SK-N-SH (cell line): Measurements from ENCODE around the gene ZC3H4. TPM values are rescaled to one million over a fixed set of nuclear protein-coding genes. Genes with fewer than 3 reads are reported as not detected.

ENCODE experiments used
- CTCF ChIA-PET: fragments of 300-600, 350-600 bp; formaldehyde crosslinking; extraction: SDS; loops from one replicate; lab custom pipeline; 2021; lab: Yijun Ruan, JAX
- POLR2A ChIA-PET: fragments of 350-600 bp; sonication (Branson Sonifier 250); formaldehyde crosslinking; extraction: SDS; loops from one replicate; lab custom pipeline; 2020; ENCODE audit warnings: antibody characterized with exemption, inconsistent platforms; lab: Yijun Ruan, JAX
- DNase-seq: peaks from one replicate; pipeline ENCODE4 v3.0.0; 2012
- H2AFZ ChIP-seq: fragments of 200-600 bp; sonication (generic); 2 replicates; pipeline ENCODE4 v1.8.1; 2016; ENCODE audit warnings: antibody characterized with exemption, mild to moderate bottlenecking, low read depth
- H3F3A ChIP-seq: fragments of 200-600 bp; sonication (generic); replicated peaks from 2 replicates; pipeline ENCODE3; 2016; ENCODE audit warnings: antibody characterized with exemption, mild to moderate bottlenecking; ENCODE audit not compliant: insufficient read depth
- H3K27ac ChIP-seq, 2 experiments: fragments of 200-500 bp in 1 of 2; fragments of 200-600 bp in 1 of 2; sonication (Bioruptor generic) in 1 of 2; sonication (generic), shearing (Covaris generic) in 1 of 2; 2 replicates each; pipeline versions ENCODE4 v1.5.1 to v1.6.1; 2014 to 2016; ENCODE audit warnings: low read depth in 2 of 2, inconsistent platforms in 1 of 2, low read length in 1 of 2, mild to moderate bottlenecking in 1 of 2, mixed read lengths in 1 of 2
- H3K27me3 ChIP-seq: fragments of 200-600 bp; sonication (generic), shearing (Covaris generic); 2 replicates; pipeline ENCODE4 v1.6.1; 2016; ENCODE audit warnings: mixed run types; ENCODE audit not compliant: insufficient read depth
- H3K36me3 ChIP-seq, 2 experiments: fragments of 200-500 bp in 1 of 2; fragments of 200-600 bp in 1 of 2; sonication (Bioruptor generic) in 1 of 2; sonication (generic) in 1 of 2; replicated peaks in 1 of 2; 2 replicates each; pipeline versions ENCODE3 to v1.5.1; 2014 to 2016; ENCODE audit warnings: low read length in 1 of 2, mild to moderate bottlenecking in 1 of 2; ENCODE audit not compliant: insufficient read depth in 2 of 2, control insufficient read depth in 1 of 2
- H3K4me1 ChIP-seq, 2 experiments: fragments of 200-500 bp in 1 of 2; fragments of 200-600 bp in 1 of 2; sonication (Bioruptor generic) in 1 of 2; sonication (generic), shearing (Covaris generic) in 1 of 2; 2 replicates each; pipeline versions ENCODE4 v1.5.1 to v1.6.1; 2014 to 2016; ENCODE audit warnings: low read depth in 1 of 2, low read length in 1 of 2, mixed run types in 1 of 2; ENCODE audit not compliant: insufficient read depth in 2 of 2, control insufficient read depth in 1 of 2
- H3K4me2 ChIP-seq: fragments of 200-600 bp; sonication (generic), shearing (Covaris generic); 2 replicates; pipeline ENCODE4 v1.6.1; 2017; ENCODE audit warnings: mixed run types
- H3K4me3 ChIP-seq, 2 experiments: fragments of 200-500 bp in 1 of 2; fragments of 200-600 bp in 1 of 2; sonication (Bioruptor generic) in 1 of 2; sonication (generic), shearing (Covaris generic) in 1 of 2; 2 replicates each; pipeline versions ENCODE4 v1.5.1 to v1.8.1; 2014 to 2016; ENCODE audit warnings: low read depth in 2 of 2, inconsistent platforms in 1 of 2, low read length in 1 of 2, mild to moderate bottlenecking in 1 of 2, mixed read lengths in 1 of 2, moderate library complexity in 1 of 2
- H3K79me2 ChIP-seq: fragments of 200-600 bp; sonication (generic); 2 replicates; pipeline ENCODE4 v1.8.1; 2017; ENCODE audit warnings: mild to moderate bottlenecking; ENCODE audit not compliant: insufficient read depth
- H3K9ac ChIP-seq: fragments of 200-600 bp; sonication (generic); 2 replicates; pipeline ENCODE4 v1.6.1; 2017; ENCODE audit warnings: mixed run types
- H3K9me2 ChIP-seq: fragments of 200-600 bp; sonication (generic); 2 replicates; pipeline ENCODE4 v1.6.1; 2017; ENCODE audit warnings: mixed run types
- H3K9me3 ChIP-seq: fragments of 200-600 bp; sonication (generic); 2 replicates; pipeline ENCODE4 v1.6.1; 2017; ENCODE audit warnings: mixed run types, mild to moderate bottlenecking, moderate library complexity
- H4K20me1 ChIP-seq: fragments of 200-600 bp; sonication (generic); 2 replicates; pipeline ENCODE4 v1.6.1; 2017; ENCODE audit warnings: mild to moderate bottlenecking, mixed run types; ENCODE audit not compliant: insufficient read depth
- CHD2 ChIP-seq: fragments of 150-350 bp; IDR thresholded peaks from 2 replicates; pipeline ENCODE4 v1.6.1; 2018; ENCODE audit warnings: low read length; ENCODE audit not compliant: partially characterized antibody
- ELF1 ChIP-seq: IDR thresholded peaks from 2 replicates; pipeline ENCODE4 v1.4.0; 2012
- EP300 ChIP-seq, 2 experiments: IDR thresholded peaks; 2 replicates each; pipeline versions ENCODE4 v1.4.0 to v1.6.1; 2012; ENCODE audit warnings: borderline replicate concordance in 1 of 2, low read depth in 1 of 2, low read length in 1 of 2
- FOXJ3 ChIP-seq: sonication (generic); formaldehyde crosslinking; IDR thresholded peaks from 2 replicates; pipeline ENCODE4 v1.5.1; 2020; ENCODE audit warnings: mild to moderate bottlenecking, missing genetic modification reagents
- FOXM1 ChIP-seq: IDR thresholded peaks from 2 replicates; pipeline ENCODE4 v1.4.0; 2012; ENCODE audit warnings: low read depth, mild to moderate bottlenecking
- GABPA ChIP-seq: IDR thresholded peaks from 2 replicates; pipeline ENCODE4 v1.4.0; 2012; ENCODE audit warnings: low read depth, mild to moderate bottlenecking
- GATA2 ChIP-seq: sonication (generic); formaldehyde crosslinking; IDR thresholded peaks from 2 replicates; pipeline ENCODE4 v1.5.0; 2020; ENCODE audit warnings: mild to moderate bottlenecking, missing genetic modification reagents
- NRF1 ChIP-seq: IDR thresholded peaks from 2 replicates; pipeline ENCODE4 v1.6.1; 2012; ENCODE audit warnings: low read depth, mild to moderate bottlenecking, low read length
- RAD21 ChIP-seq: IDR thresholded peaks from 2 replicates; pipeline ENCODE4 v1.6.1; 2012; ENCODE audit warnings: mild to moderate bottlenecking, low read length
- RCOR1 ChIP-seq: fragments of 150-350 bp; IDR thresholded peaks from 2 replicates; pipeline ENCODE4 v1.6.1; 2017; ENCODE audit warnings: antibody characterized with exemption, low read length
- RFX5 ChIP-seq: IDR thresholded peaks from 2 replicates; pipeline ENCODE4 v1.6.1; 2012; ENCODE audit warnings: mild to moderate bottlenecking, improper control_type of control experiment, low read length
- SMC3 ChIP-seq: IDR thresholded peaks from 2 replicates; pipeline ENCODE4 v1.6.1; 2012; ENCODE audit warnings: low read depth, low read length, improper control_type of control experiment
- TAF1 ChIP-seq: IDR thresholded peaks from 2 replicates; pipeline ENCODE4 v1.6.1; 2012; ENCODE audit warnings: low read depth, mild to moderate bottlenecking, low read length, moderate library complexity, borderline replicate concordance
- TEAD4 ChIP-seq: IDR thresholded peaks from 2 replicates; pipeline ENCODE4 v1.4.0; 2012; ENCODE audit warnings: mild to moderate bottlenecking, borderline replicate concordance; ENCODE audit not compliant: insufficient read depth
- YY1 ChIP-seq: IDR thresholded peaks from 2 replicates; pipeline ENCODE4 v1.4.0; 2012; ENCODE audit warnings: low read depth, mild to moderate bottlenecking
- WGBS: methylation state at CpG from one replicate; pipeline ENCODE4 v1.1.6; 2017; ENCODE audit warnings: low lambda C conversion rate; 5-methylcytosine and 5-hydroxymethylcytosine counted together
- polyA plus RNA-seq, 3 experiments: library from polyadenylated mRNA; depleted of rRNA; stranded (reverse); fragments of >200 nt; gene quantifications; 2 replicates each; pipeline ENCODE4 v1.2.3, GENCODE V29; 2012
- TF ChIP-seq, protein P1 (sequence below): IDR thresholded peaks from 2 replicates; pipeline ENCODE4 v1.4.0; 2012; ENCODE audit warnings: low read depth, borderline replicate concordance
- TF ChIP-seq, protein P2 (sequence below): IDR thresholded peaks from 2 replicates; pipeline ENCODE4 v1.4.0; 2012; ENCODE audit warnings: low read depth, borderline replicate concordance

The ZC3H4 gene
- polyA plus RNA-seq, 1 of the 3 experiments (the other 2 are of a cell fraction), result 7.6 TPM

DNA sequence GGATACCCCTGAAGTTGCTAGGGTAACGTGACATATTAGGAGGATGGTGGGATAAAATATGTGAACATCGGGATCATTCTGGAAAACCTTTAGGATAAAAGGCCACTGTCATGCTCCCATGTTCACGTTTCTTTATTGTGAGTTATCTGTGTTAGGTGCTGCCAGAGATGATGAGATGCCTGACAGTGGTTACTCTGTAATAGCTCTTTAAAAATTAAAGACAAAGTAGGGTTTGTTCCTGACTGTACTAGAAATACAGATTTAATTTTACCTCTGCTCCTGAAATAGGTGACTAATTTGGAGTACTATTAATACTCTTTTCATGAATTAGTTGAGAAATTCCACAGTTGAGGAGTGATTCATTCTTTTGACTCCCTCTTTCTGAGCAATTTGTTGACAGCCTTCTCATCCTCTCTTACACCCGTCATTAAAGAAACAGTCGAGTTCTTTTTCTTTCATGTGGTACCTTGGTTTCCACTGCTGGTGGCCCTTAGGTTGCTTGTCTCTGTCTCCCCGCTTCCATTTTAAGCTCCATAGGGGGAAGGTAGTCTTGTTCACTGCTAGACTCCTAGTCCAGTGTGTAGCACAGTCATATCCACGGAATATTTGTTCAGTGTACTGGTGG is 45.4 kb upstream of the ZC3H4 start:
- peaks cover 11 to 19% of the 10 kb centered on the region in 2 experiments for H3K4me1 ChIP-seq
- no peak overlapping the region for H3K4me3 ChIP-seq
- H3K9me2 ChIP-seq, result no peaks in the 10 kb centered on the region
- H3F3A ChIP-seq, result peaks cover 31% of the 10 kb centered on the region
- peaks cover 8% of the 10 kb centered on the region; the same call in 1 of the 2 replicates for H4K20me1 ChIP-seq
- peak overlapping the region in 1 of 2 experiments; percentile 52; a peak in 1 of 4 replicates for H3K27ac ChIP-seq
- no peaks in the 10 kb centered on the region for H3K27me3 ChIP-seq
- ChIA-PET CTCF (interaction anchor here (0.6 to 8.7 kb wide), 6 partner anchors 9 to 87 kb away, joined by 3 to 84 read pairs (median 9); no protein-coding TSS in a partner anchor), POLR2A (no interaction called here)
- 87% methylated on average over 7 of the region's 7 CpGs for WGBS
- TF ChIP-seq YY1, result no peak
- H3K4me2 ChIP-seq, result no peak overlapping the region
- H2AFZ ChIP-seq, result no peak overlapping the region
- H3K79me2 ChIP-seq, result peaks cover 87% of the 10 kb centered on the region
- H3K9ac ChIP-seq, result no peak overlapping the region
- H3K36me3 ChIP-seq, result peaks cover 37 to 46% of the 10 kb centered on the region in 2 experiments
- DNase-seq, result no peak
- H3K9me3 ChIP-seq, result no peaks in the 10 kb centered on the region

DNA sequence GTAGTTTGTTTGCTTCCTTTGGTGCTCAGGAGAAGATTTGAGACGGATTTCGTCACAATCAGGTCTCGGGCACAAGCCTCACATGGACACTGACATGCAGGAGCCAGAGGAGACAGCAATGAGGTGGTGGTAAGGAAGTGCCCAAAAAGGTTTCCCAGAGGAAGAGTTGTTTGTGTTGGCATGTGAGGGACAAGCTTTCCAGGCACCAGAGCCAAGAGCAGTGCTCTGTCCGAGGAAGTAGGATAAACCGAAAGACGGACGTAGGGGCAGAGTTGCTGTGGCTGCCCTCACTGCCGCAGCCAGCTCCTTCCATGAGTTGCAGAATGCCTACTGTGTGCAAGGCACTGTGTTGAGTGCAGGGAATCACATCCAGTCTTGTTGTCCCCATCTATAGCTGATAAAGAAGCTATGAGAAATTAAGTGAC is 44.8 kb upstream of the ZC3H4 start:
- no peak for DNase-seq
- peaks cover 39 to 46% of the 10 kb centered on the region in 2 experiments for H3K36me3 ChIP-seq
- peak overlapping the region; percentile 37; the same call in 1 of the 2 replicates for H3K4me2 ChIP-seq
- TF ChIP-seq, protein P1, sequence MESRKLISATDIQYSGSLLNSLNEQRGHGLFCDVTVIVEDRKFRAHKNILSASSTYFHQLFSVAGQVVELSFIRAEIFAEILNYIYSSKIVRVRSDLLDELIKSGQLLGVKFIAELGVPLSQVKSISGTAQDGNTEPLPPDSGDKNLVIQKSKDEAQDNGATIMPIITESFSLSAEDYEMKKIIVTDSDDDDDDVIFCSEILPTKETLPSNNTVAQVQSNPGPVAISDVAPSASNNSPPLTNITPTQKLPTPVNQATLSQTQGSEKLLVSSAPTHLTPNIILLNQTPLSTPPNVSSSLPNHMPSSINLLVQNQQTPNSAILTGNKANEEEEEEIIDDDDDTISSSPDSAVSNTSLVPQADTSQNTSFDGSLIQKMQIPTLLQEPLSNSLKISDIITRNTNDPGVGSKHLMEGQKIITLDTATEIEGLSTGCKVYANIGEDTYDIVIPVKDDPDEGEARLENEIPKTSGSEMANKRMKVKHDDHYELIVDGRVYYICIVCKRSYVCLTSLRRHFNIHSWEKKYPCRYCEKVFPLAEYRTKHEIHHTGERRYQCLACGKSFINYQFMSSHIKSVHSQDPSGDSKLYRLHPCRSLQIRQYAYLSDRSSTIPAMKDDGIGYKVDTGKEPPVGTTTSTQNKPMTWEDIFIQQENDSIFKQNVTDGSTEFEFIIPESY, result no peak
- TF ChIP-seq CHD2 (no peak), TEAD4 (no peak), FOXJ3 (CRISPR knock-in tag) (no peak), RAD21 (no peak), TAF1 (no peak), EP300 (IDR thresholded peaks at IDR 0.05; ENCODE audit: borderline replicate concordance in 1 of 2, low read depth in 1 of 2, low read length in 1 of 2) (no peak), GABPA (no peak), FOXM1 (no peak), ELF1 (no peak), RCOR1 (no peak), NRF1 (no peak), GATA2 (CRISPR knock-in tag) (no peak), SMC3 (no peak), RFX5 (no peak)
- TF ChIP-seq, protein P2, sequence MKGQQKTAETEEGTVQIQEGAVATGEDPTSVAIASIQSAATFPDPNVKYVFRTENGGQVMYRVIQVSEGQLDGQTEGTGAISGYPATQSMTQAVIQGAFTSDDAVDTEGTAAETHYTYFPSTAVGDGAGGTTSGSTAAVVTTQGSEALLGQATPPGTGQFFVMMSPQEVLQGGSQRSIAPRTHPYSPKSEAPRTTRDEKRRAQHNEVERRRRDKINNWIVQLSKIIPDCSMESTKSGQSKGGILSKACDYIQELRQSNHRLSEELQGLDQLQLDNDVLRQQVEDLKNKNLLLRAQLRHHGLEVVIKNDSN, result no peak
- H3K4me1 ChIP-seq, result peaks cover 11 to 19% of the 10 kb centered on the region in 2 experiments
- H3K9me3 ChIP-seq, result no peaks in the 10 kb centered on the region
- H4K20me1 ChIP-seq, result peaks cover 8% of the 10 kb centered on the region; the same call in 1 of the 2 replicates
- H3K27ac ChIP-seq, result peak overlapping the region; percentile 51 to 52; a peak in 3 of 4 replicates
- WGBS, result 92% methylated on average over 8 of the region's 8 CpGs
- POLR2A ChIA-PET, result no interaction called here
- H3K79me2 ChIP-seq, result peaks cover 87% of the 10 kb centered on the region
- H2AFZ ChIP-seq, result no peak overlapping the region
- H3K9ac ChIP-seq, result no peak overlapping the region
- H3K27me3 ChIP-seq, result no peaks in the 10 kb centered on the region
- no peak overlapping the region for H3K4me3 ChIP-seq
- H3F3A ChIP-seq, result peaks cover 31% of the 10 kb centered on the region
- CTCF ChIA-PET, result interaction anchor here (0.6 to 8.7 kb wide), 4 partner anchors 9 to 87 kb away, joined by 3 to 84 read pairs (median 16); no protein-coding TSS in a partner anchor
- no peaks in the 10 kb centered on the region for H3K9me2 ChIP-seq
